GM21737 (cell line): ENCODE results near the gene USH1C.

Experiments
- ATAC-seq: cut with Tn5 transposase; IDR thresholded peaks from one replicate; pipeline ENCODE4 v1.9.1; 2021; ENCODE audit warnings: mild to moderate bottlenecking, moderate library complexity; ENCODE audit not compliant: unreplicated experiment

USH1C gene

GRCh38 chr11:17528906-17529843, 15.0 kb downstream of the USH1C start:
- ATAC-seq, result no peak

DNA sequence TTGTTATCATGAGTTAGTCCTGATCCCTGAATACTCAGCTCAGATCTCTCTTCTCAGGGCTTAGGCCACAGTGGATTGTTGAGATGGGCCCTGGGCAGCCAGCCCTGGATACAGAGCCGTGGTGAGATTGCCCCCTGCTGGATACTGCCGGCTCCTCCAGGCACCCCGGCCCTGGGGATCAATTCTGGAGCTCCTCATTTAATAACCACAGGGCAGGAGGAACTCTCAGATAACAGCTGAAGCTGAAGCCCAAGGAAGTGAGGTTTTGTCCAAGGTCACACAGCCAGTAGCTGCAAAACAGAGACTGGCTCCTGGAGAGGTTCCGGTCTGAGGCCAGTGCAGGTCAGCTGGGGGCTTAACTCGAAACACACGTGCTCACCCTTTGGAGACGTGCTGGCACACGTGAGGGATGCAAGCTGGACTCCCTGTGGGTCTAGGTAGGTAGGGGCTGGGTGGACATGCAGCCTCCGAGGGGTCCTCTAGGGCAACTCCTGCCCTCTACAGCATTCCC, 16.0 kb downstream of the USH1C start:
- no peak for ATAC-seq

DNA sequence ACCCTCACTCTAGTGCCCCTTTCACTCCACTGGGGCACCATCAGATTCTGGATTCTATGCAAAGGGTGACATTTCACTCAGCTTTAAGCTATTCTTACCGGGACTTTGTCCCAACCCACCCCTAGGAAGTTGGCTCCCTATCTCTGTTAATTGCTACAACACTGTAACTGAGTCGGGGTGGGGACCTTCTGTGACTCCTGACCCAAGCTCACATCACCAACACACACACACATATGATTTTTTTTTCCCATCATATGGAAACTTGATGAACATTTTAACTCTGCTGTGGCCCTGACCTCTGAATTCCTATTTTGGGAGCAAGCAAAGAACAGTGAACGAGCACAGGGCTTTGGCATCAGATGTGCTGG, 16.6 kb downstream of the USH1C start:
- no peak for ATAC-seq

DNA sequence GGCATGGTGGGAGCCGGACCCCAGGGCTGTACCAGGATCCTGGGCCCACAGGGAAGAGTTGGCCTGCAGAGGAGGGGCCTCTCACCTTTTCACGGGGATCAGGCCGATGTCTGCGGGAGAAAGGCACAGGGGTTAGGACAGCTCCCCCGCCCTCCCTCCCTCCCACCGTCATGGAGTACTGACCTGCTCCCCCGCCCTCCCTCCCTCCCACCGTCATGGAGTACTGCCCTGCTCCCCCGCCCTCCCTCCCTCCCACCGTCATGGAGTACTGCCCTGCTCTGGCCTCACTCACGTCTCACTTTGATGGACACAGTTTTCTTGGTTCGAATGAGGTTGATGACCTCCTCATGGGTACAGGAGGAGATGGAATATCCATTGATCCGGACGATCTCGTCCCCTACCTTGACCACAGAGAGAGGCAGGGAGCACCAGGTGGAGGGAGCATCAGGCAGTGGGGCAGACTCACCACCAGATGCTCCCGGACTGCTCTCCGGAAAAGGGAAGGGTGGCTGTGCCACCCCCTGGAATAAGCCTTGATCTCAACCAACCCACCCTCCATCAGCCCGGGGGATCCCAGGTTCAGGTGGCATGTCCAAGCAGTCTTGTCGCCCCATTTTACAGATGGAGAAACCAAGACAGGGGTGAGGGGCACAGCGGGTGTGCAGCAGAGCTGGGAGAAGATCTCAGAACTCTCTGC, 17.1 kb downstream of the USH1C start:
- no peak for ATAC-seq

DNA sequence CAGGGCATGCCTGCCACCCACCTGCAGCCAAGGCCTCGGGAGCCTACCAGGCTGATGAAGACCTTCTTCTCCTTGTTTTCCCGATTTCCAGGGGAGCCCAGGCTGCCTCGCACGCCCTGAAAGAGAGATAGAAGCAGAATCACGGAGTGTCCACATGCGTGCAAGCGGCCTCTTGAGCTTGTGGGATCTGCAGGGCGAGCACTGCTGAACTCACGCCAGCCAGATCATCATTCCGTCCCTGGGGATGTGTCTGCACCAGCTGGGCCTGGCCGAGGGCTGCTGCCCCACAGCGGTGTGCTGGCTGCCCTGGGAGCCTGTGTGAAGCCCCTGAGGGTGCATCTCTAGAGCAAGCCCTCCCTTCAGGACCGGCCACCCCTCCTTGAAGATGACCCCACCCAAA, 17.9 kb downstream of the USH1C start:
- ATAC-seq, result no peak

GRCh38 chr11:17525570-17525969, 18.6 kb downstream of the USH1C start:
- ATAC-seq, result no peak

DNA sequence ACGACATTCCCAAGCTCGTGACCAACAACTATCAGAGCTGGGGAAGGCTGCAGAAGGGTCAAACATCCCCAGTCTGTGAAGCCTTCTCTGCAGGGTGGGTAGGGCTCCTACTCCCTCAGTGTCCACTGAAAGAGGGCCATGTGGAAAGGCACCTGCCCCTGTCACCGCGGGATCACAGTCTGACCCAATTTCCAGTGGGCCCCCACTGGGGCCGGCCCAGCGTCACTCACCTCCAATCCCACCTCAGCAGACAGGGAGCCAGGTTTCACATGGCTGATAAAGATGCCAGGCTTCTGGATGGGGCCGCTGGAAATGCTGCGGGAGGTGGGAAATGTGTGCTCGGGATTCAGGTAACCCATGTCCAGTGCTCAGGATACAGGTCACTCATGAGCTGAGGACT, 20.0 kb downstream of the USH1C start:
- no peak for ATAC-seq

- no peak for ATAC-seq
Observed at GRCh38 chr11:17522655-17523054, 21.6 kb downstream of the USH1C start.

GRCh38 chr11:17521106-17521900, 22.9 kb downstream of the USH1C start:
- no peak for ATAC-seq

- ATAC-seq, result no peak
Observed at GRCh38 chr11:17519061-17519885, 24.9 kb downstream of the USH1C start.

DNA sequence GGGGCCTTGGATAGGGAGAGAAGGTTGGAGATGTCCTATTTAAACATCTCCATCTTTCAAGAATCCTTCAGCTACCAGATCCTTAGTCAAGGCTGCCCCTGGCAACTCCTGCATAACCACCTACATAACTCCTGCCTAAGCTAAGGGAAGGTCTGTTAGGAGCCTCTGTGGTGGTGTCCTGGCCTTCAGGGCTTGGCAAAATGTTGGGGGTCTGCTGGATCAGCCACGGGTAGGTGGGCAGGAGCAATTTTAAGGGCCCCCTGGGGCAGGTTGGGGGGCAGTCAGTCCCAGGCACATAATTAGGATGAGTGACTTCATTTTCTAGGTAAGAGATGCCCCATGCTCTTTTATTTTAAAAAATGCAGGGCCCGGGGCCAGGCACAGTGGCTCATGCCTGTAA, 25.9 kb downstream of the USH1C start:
- no peak for ATAC-seq

- ATAC-seq, result no peak
Observed at GRCh38 chr11:17517186-17517585, 27.0 kb downstream of the USH1C start.

GRCh38 chr11:17516551-17517150, 27.6 kb downstream of the USH1C start:
- no peak for ATAC-seq

GRCh38 chr11:17515443-17516176, 28.6 kb downstream of the USH1C start:
- ATAC-seq, result no peak

GRCh38 chr11:17514476-17514875, 29.7 kb downstream of the USH1C start:
- ATAC-seq, result no peak

- no peak for ATAC-seq
Observed at GRCh38 chr11:17513853-17514252, 30.4 kb downstream of the USH1C start.

GRCh38 chr11:17512101-17512500, 32.1 kb downstream of the USH1C start:
- no peak for ATAC-seq

DNA sequence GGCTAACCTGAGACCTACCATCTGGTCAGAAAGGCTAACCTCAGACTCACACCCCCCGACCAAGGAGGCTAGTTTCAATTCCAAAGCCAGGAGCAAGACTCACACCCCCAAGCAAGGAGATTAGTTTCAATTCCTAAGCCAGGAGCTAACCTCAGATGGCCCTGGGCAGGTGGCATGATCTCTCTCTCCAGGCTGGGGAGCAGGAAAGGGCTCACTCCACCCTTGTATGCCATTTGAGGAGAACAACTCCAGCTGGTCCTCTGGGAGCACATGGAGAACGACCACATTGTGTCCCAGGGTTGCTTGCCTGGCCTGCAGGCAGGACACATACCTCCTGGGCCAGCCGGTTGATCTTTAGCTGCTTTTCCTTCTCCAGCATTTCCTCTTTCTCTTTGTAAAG, 32.6 kb downstream of the USH1C start:
- ATAC-seq, result no peak

GRCh38 chr11:17510507-17511206, 33.6 kb downstream of the USH1C start:
- no peak for ATAC-seq
